Colonic mucosa (tissue), 4 donors: ENCODE data around the gene PCIF1. TPM values are rescaled to one million over a fixed set of nuclear protein-coding genes. Genes with fewer than 3 reads are reported as not detected.
"Not testable (repeated sequence)": the region's sequence is repeated elsewhere in the genome, so short reads cannot be mapped to it uniquely, and the experiment has no call there.

Experiments
- DNase-seq: peaks from one replicate; pipeline ENCODE4 v3.0.0-alpha.2; 2020
- H3K27ac ChIP-seq: fragments of 200-600 bp; one replicate; pipeline ENCODE4 v1.8.0; 2021
- H3K27me3 ChIP-seq: fragments of 200-600 bp; one replicate; pipeline ENCODE4 v1.8.0; 2021
- H3K36me3 ChIP-seq: fragments of 200-600 bp; one replicate; pipeline ENCODE4 v1.8.0; 2021
- H3K4me1 ChIP-seq: fragments of 200-600 bp; one replicate; pipeline ENCODE4 v1.8.0; 2021; ENCODE audit warnings: mild to moderate bottlenecking
- H3K4me3 ChIP-seq: fragments of 200-600 bp; one replicate; pipeline ENCODE4 v1.8.0; 2021
- H3K9ac ChIP-seq, 2 donors: one replicate each; pipeline ENCODE4 v1.7.0; 2013; ENCODE audit warnings: control low read depth in 2 of 2, low read depth in 2 of 2, low read length in 2 of 2
- H3K9me3 ChIP-seq: fragments of 200-600 bp; one replicate; pipeline ENCODE4 v1.8.0; 2021
- intact Hi-C: fragments of 100-400 bp; cut with DNase I; formaldehyde crosslinking; loops from one replicate; pipeline ENCODE4 v1.14.1; 2022
- total RNA-seq, 2 donors: library from RNA; stranded (reverse); fragmentation: NEBNext Ultra II Directional in 1 of 2; extraction: Animal tissue kit (Norgen Biotek cat#: 25700) in 1 of 2; gene quantifications; one replicate each; pipeline ENCODE4 v1.2.1, GENCODE V29; 2021
- TF ChIP-seq, protein P1 (sequence below): fragments of 200-600 bp; IDR thresholded peaks from one replicate; pipeline ENCODE4 v1.8.0; 2022; ENCODE audit warnings: antibody characterized with exemption, mild to moderate bottlenecking
- donor health status: healthy.
- donor health status: DM: no; HTN: no; CAD: no.
- donor health status: DM: no; HTN: no; CAD: no.

Gene PCIF1
- total RNA-seq, 2 donors from 2014 or later: 28.9 to 33.6 TPM

DNA sequence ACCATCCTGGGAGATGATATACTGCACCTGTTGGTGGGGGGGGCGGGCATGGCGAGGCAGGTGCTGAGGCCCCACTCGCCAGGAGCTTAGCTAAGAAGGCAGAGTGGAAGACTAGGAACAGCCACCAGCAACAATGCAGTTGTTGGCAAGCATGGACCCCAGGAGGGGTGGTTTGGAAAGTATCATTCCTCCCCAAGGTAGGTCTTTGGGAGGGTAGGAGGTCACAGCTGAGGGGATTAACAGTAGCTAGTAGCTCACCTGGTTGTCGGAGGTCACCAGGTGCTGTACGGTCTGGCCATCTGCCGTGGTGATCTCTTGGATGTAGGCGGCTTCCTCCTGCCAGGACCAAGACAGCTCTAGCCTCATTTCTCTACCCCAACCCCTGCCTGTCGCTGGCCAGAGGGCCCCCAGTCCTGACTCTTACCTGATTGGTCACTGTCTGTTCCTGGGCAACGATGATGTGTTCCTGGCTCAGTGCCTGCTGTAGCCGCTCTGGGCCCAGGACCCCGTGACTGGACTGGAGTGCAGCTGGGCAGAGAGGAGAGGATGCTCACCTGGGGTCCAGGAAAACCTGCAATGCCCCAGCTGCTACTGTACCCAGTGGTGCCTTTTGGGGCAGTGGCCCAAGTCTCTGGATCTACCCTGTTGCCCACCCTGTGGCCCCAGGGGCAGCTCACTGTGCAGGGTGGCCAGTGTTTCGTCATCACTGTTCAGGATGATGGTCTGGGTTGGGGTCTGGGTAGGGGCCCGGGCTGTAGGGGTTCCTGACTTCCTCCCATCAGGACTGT, 15.3 kb downstream of the PCIF1 start:
- no peaks in the 10 kb centered on the region for H3K27me3 ChIP-seq
- no peak overlapping the region for H3K27ac ChIP-seq
- TF ChIP-seq, protein P1, sequence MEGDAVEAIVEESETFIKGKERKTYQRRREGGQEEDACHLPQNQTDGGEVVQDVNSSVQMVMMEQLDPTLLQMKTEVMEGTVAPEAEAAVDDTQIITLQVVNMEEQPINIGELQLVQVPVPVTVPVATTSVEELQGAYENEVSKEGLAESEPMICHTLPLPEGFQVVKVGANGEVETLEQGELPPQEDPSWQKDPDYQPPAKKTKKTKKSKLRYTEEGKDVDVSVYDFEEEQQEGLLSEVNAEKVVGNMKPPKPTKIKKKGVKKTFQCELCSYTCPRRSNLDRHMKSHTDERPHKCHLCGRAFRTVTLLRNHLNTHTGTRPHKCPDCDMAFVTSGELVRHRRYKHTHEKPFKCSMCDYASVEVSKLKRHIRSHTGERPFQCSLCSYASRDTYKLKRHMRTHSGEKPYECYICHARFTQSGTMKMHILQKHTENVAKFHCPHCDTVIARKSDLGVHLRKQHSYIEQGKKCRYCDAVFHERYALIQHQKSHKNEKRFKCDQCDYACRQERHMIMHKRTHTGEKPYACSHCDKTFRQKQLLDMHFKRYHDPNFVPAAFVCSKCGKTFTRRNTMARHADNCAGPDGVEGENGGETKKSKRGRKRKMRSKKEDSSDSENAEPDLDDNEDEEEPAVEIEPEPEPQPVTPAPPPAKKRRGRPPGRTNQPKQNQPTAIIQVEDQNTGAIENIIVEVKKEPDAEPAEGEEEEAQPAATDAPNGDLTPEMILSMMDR: no peak
- intact Hi-C loops: no loop called here
- no peak for DNase-seq
- H3K9me3 ChIP-seq: no peaks in the 10 kb centered on the region
- no peak overlapping the region for H3K9ac ChIP-seq
- peaks cover 16% of the 10 kb centered on the region for H3K36me3 ChIP-seq
- no peak overlapping the region for H3K4me3 ChIP-seq
- H3K4me1 ChIP-seq: no peaks in the 10 kb centered on the region

DNA sequence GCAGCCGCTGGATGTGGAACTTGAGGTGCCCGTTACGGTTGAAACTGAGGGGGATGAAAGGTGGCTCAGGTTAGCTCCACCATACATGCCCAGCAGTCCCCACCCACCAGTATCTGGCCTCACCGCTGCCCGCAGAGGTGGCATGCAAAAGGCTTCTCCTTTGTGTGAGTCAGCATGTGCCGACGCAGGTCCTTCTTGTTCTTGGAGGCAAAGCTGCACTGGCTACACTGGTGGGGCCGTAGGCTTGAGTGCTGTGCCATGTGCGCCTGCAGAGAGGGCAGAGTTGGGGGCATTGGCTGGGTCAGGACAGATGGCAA, 15.8 kb downstream of the PCIF1 start:
- Histone ChIP-seq H3K27me3 (no peaks in the 10 kb centered on the region), H3K27ac (no peak overlapping the region), H3K9me3 (no peaks in the 10 kb centered on the region), H3K4me3 (no peak overlapping the region), H3K9ac (no peak overlapping the region), H3K4me1 (no peaks in the 10 kb centered on the region), H3K36me3 (peaks cover 16% of the 10 kb centered on the region)
- TF ChIP-seq, protein P1: no peak
- no peak for DNase-seq
- intact Hi-C loops: no loop called here

DNA sequence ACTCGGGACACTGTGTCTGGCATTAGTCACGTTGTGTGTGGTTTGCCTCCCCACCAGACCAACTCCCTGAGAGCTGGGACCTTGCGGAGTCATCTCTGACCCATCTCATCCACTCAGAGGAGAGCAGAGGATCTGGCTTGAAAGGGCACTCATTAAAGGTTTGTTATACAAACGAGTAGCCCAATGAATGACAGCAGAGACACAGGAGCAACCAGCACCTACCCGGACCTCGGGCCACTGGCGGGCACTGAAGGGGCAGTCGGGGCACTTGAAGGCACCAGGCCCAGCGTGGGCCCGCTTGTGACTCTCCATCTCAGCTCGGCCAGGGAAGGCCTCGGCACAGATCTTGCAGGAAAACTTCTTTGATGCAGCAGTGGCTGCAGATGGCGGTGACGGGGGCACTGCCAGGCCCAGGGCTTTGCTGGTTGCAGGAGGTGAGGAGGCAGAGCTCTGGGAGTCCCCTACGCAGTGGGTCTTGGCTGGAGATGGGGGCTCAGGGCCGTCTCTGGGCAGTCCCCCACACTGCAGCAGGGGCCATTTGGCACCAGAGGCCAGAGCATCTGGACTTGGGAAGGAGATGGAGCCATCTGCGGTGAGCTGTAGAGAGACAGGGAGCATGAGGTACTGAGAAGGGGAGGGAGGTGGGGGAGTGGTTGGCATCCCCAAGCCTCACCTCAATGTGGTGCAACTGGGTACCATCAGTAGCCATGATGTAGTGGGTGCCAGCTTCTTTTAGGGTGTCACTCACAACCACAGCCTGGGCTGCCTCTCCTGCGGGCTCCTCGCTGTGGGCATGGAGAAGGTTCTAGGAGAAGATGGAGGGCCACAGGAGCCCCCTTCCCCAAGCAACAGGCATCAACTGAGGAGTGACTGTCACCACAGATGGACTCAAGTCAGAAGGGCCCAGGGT, 17.7 kb downstream of the PCIF1 start:
- TF ChIP-seq, protein P1: no peak
- no peak overlapping the region for H3K27ac ChIP-seq
- H3K36me3 ChIP-seq: peaks cover 16% of the 10 kb centered on the region
- H3K27me3 ChIP-seq: no peaks in the 10 kb centered on the region
- no peak for DNase-seq
- intact Hi-C loops: no loop called here
- no peak overlapping the region for H3K4me3 ChIP-seq
- H3K9ac ChIP-seq: no peak overlapping the region
- no peaks in the 10 kb centered on the region for H3K9me3 ChIP-seq
- no peaks in the 10 kb centered on the region for H3K4me1 ChIP-seq

DNA sequence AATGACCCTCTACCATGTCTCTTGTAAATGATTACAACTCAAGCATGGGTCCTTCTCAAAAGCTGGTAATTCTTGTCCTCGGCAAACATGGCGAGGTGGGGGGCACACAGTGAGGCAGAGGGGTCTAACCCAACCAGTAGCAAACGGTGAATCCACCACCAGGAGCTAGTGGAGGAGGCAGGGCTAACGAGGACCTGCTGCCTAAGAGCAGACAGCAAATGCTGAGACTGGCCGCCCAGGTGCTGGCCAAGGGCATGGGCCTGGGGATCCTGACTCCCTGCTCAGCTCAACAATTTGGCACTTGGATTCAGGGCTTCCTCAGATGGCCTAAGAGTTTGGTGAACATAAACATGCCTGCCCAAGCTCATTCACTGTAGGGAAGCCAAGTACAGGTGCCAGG, 18.4 kb downstream of the PCIF1 start:
- intact Hi-C loops: no loop called here
- H3K4me1 ChIP-seq: no peaks in the 10 kb centered on the region
- no peak for DNase-seq
- H3K36me3 ChIP-seq: peaks cover 14% of the 10 kb centered on the region
- TF ChIP-seq, protein P1: no peak
- no peak overlapping the region for H3K4me3 ChIP-seq
- H3K27me3 ChIP-seq: no peaks in the 10 kb centered on the region
- no peak overlapping the region for H3K27ac ChIP-seq
- H3K9ac ChIP-seq: no peak overlapping the region
- no peaks in the 10 kb centered on the region for H3K9me3 ChIP-seq

DNA sequence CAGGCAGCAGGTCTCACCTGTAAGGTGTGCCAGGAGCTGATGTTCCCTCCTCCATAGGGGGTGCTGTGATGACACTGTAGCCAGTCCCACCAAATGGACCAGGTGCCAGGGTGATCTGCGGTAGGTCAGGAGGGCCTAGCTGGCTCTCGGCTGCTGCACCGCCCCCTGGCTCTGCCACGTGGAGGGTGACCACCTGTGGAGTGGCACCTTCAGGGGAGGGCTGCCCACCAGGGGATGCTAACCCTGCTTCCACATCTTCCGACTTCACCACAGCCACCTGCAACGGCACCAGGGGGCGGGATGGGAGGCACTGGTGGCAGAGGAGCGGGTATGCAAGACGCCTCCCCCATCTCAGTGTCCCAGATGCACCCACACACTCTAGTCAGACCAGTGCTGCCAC, 19.2 kb downstream of the PCIF1 start:
- Histone ChIP-seq H3K9ac (no peak overlapping the region), H3K36me3 (peaks cover 14% of the 10 kb centered on the region), H3K27ac (no peak overlapping the region), H3K9me3 (no peaks in the 10 kb centered on the region), H3K4me3 (no peak overlapping the region), H3K27me3 (no peaks in the 10 kb centered on the region), H3K4me1 (no peaks in the 10 kb centered on the region)
- DNase-seq: no peak
- intact Hi-C loops: no loop called here
- TF ChIP-seq, protein P1: no peak

DNA sequence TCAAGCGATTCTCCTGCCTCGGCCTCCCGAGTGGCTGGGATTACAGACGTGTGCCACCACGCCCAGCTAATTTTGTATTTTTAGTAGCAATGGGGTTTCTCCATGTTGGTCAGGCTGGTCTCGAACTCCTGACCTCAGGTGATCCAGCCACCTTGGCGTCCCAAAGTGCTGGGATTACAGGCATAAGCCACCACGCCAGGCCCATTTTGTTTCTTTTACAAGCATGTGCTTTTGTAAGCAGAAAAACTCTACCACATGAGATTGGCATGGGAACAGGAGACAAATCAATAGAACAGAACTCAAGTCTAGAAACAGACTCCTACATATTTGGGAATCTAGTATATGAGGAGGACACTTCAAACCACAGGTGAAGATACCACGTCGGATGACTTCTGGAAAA, 21.8 kb downstream of the PCIF1 start:
- peaks cover 30% of the 10 kb centered on the region for H3K36me3 ChIP-seq
- H3K4me1 ChIP-seq, H3K9me3 ChIP-seq, H3K4me3 ChIP-seq, H3K27ac ChIP-seq, intact Hi-C loops, H3K27me3 ChIP-seq, H3K9ac ChIP-seq, DNase-seq: not testable (repeated sequence)
